CD4-positive, CD25-positive, alpha-beta regulatory T cell (primary cell): Measurements from ENCODE around the gene ENPP3. TPM values are rescaled to one million over a fixed set of nuclear protein-coding genes. Genes with fewer than 3 reads are reported as not detected.

ENCODE experiments used
- ATAC-seq, 2 donors: fragments of 150-1000 bp; cut with Tn5 transposase; one replicate each; pipeline ENCODE4 v1.10.0; 2021; ENCODE audit warnings: low read depth in 2 of 2, moderate number of reproducible peaks in 2 of 2, moderate library complexity in 1 of 2
- DNase-seq, 3 donors: peaks; one replicate each; pipeline versions ENCODE4 v3.0.0 to v3.0.0-alpha.2; 2012 to 2022; ENCODE audit warnings: mixed read lengths in 1 of 3
- H3K27ac ChIP-seq: one replicate; pipeline ENCODE4 v1.7.0; 2013; ENCODE audit warnings: mild to moderate bottlenecking, low read length; ENCODE audit not compliant: insufficient read depth, poor library complexity, severe bottlenecking
- H3K27me3 ChIP-seq: one replicate; pipeline ENCODE4 v1.7.0; 2013; ENCODE audit warnings: low read length; ENCODE audit not compliant: control insufficient read depth, insufficient read depth
- H3K36me3 ChIP-seq: one replicate; pipeline ENCODE4 v1.7.0; 2013; ENCODE audit warnings: mild to moderate bottlenecking, low read length, moderate library complexity; ENCODE audit not compliant: control insufficient read depth, insufficient read depth
- H3K4me1 ChIP-seq: 2 replicates; pipeline ENCODE4 v1.7.0; 2013; ENCODE audit warnings: mild to moderate bottlenecking, low read length; ENCODE audit not compliant: insufficient read depth, control insufficient read depth, poor library complexity, severe bottlenecking
- H3K4me3 ChIP-seq: one replicate; pipeline ENCODE4 v1.7.0; 2013; ENCODE audit warnings: low read depth, mild to moderate bottlenecking, low read length, moderate library complexity
- H3K9me3 ChIP-seq, 2 experiments: 1 replicate in 1 of 2; 2 replicates in 1 of 2; pipeline ENCODE4 v1.7.0; 2013; ENCODE audit warnings: low read length in 2 of 2, mild to moderate bottlenecking in 1 of 2, moderate library complexity in 1 of 2; ENCODE audit not compliant: control insufficient read depth in 2 of 2
- H3K27ac Mint-ChIP-seq, 3 donors: one replicate each; pipeline ENCODE4 v1.8.0; 2020 to 2022; ENCODE audit warnings: mild to moderate bottlenecking in 3 of 3, mixed read lengths in 3 of 3, moderate library complexity in 2 of 3
- H3K27me3 Mint-ChIP-seq: one replicate; pipeline ENCODE4 v1.8.0; 2022; ENCODE audit warnings: mild to moderate bottlenecking, mixed read lengths
- H3K36me3 Mint-ChIP-seq: one replicate; pipeline ENCODE4 v1.8.0; 2020; ENCODE audit warnings: mixed read lengths
- H3K4me1 Mint-ChIP-seq, 4 donors: one replicate each; pipeline ENCODE4 v1.8.0; 2020 to 2022; ENCODE audit warnings: mixed read lengths in 4 of 4, mild to moderate bottlenecking in 1 of 4
- H3K4me3 Mint-ChIP-seq, 4 donors: one replicate each; pipeline ENCODE4 v1.8.0; 2020 to 2022; ENCODE audit warnings: mild to moderate bottlenecking in 4 of 4, mixed read lengths in 4 of 4, moderate library complexity in 3 of 4
- H3K9me3 Mint-ChIP-seq, 7 donors: one replicate each; pipeline ENCODE4 v1.8.0; 2020 to 2022; ENCODE audit warnings: mixed read lengths in 7 of 7, mild to moderate bottlenecking in 3 of 7, moderate library complexity in 2 of 7
- polyA plus RNA-seq, 4 donors: library from polyadenylated mRNA; unstranded; fragments of 300-500 nt; fragmentation: Illumina TruSeq; gene quantifications; one replicate each; pipeline ENCODE4 v1.2.3, GENCODE V29; 2021
- total RNA-seq: library from RNA; stranded (reverse); gene quantifications from one replicate; pipeline ENCODE4 v1.2.3, GENCODE V29; 2022

The ENPP3 gene
- total and polyA plus RNA-seq, 5 donors from 2014 or later, result 0.09 to 0.60 (median 0.32) TPM; not detected in 2

GRCh38 chr6:131770776-131771175 is 133.7 kb downstream of the ENPP3 start:
- no peak for ATAC-seq
- peaks cover 5% of the 10 kb centered on the region for H3K27me3 Mint-ChIP-seq

DNA sequence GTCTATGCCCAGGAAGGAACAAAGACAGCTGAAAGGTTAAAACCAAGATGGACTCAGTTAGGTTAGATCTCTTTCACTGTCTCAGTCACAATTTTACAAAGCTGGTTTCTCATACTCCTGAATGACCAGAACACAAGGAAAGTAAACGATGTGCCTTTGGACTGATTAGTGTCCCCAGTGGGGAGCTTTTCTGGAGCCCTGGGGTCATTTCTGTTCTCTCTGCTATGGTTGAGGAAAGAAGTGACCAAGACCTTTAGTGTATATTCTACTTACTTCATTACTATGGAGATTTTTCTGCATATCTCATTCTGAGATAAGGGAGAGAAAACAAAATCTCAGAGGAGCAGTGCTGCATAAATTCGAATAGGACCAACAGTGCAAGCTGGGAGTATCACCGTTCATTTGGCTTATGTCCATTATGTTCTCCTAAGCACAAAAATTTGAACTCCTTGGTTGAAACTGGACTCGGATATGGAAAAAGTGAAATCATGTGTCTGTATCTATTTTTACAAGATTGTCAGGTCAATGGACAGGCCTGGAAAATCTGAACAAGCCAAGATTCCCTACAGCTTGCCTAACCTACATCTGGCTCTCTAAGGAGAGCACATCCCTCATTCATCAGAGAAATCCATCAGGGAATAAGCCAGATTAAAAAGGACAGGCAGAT is 136.3 kb downstream of the ENPP3 start:
- Mint-ChIP-seq H3K27ac (no peak overlapping the region), H3K4me3 (no peak overlapping the region), H3K9me3 (no peaks in the 10 kb centered on the region), H3K27me3 (peaks cover 4% of the 10 kb centered on the region), H3K4me1 (peaks cover 0 to 4% (median 0%) of the 10 kb centered on the region in 4 donors), H3K36me3 (no peaks in the 10 kb centered on the region)
- Histone ChIP-seq H3K36me3 (no peaks in the 10 kb centered on the region), H3K4me3 (no peak overlapping the region), H3K4me1 (no peaks in the 10 kb centered on the region), H3K27ac (no peak overlapping the region), H3K9me3 (no peaks in the 10 kb centered on the region), H3K27me3 (no peaks in the 10 kb centered on the region)
- no peak for ATAC-seq
- DNase-seq, result no peak

More at GRCh38 chr6:131770776-131771175, 133.7 kb downstream of the ENPP3 start:
- no peak overlapping the region for H3K4me3 ChIP-seq
- Mint-ChIP-seq H3K4me1 (peaks cover 0 to 4% (median 0%) of the 10 kb centered on the region in 4 donors), H3K4me3 (no peak overlapping the region), H3K27ac (no peak overlapping the region), H3K9me3 (no peaks in the 10 kb centered on the region), H3K36me3 (no peaks in the 10 kb centered on the region)
- no peak for DNase-seq
- H3K36me3 ChIP-seq, result no peaks in the 10 kb centered on the region
- H3K27ac ChIP-seq, result no peak overlapping the region
- no peaks in the 10 kb centered on the region for H3K4me1 ChIP-seq
- no peaks in the 10 kb centered on the region for H3K9me3 ChIP-seq
- H3K27me3 ChIP-seq, result no peaks in the 10 kb centered on the region

GRCh38 chr6:131775886-131776285 is 138.8 kb downstream of the ENPP3 start:
- no peak overlapping the region for H3K4me3 Mint-ChIP-seq
- no peaks in the 10 kb centered on the region for H3K9me3 ChIP-seq
- H3K27me3 Mint-ChIP-seq, result no peaks in the 10 kb centered on the region
- H3K4me1 ChIP-seq, result no peaks in the 10 kb centered on the region
- H3K36me3 Mint-ChIP-seq, result no peaks in the 10 kb centered on the region
- DNase-seq (no peak), ATAC-seq (no peak)
- H3K27me3 ChIP-seq, result no peaks in the 10 kb centered on the region
- H3K4me3 ChIP-seq, result no peak overlapping the region
- H3K36me3 ChIP-seq, result no peaks in the 10 kb centered on the region
- no peaks in the 10 kb centered on the region for H3K4me1 Mint-ChIP-seq
- H3K9me3 Mint-ChIP-seq, result peaks cover 0 to 2% (median 0%) of the 10 kb centered on the region in 7 donors
- H3K27ac Mint-ChIP-seq, result no peak overlapping the region
- H3K27ac ChIP-seq, result no peak overlapping the region

DNA sequence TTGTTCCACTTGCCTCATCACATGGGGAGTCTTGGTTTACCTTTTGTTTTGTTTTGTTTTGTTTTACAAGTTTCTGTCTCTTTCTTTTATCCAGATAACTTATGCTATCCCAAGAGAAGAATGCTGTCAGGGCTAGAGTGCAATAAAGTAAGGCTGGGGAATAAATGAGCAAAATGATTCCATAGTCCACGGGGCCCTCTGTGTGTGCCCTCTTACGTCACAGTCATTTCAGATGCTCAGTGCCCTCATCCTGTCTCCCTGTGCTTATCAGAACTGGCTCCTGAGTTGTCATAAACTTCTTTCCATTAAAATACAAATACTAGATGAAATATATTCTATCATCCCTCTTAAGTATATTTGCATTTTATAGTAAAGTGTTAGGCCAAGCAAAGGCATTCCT is 139.9 kb downstream of the ENPP3 start:
- Histone ChIP-seq H3K9me3 (no peaks in the 10 kb centered on the region), H3K27me3 (no peaks in the 10 kb centered on the region), H3K4me1 (no peaks in the 10 kb centered on the region), H3K4me3 (no peak overlapping the region), H3K36me3 (no peaks in the 10 kb centered on the region), H3K27ac (no peak overlapping the region)
- no peaks in the 10 kb centered on the region for H3K36me3 Mint-ChIP-seq
- ATAC-seq, result no peak
- no peak for DNase-seq
- peaks cover 0 to 2% (median 0%) of the 10 kb centered on the region in 7 donors for H3K9me3 Mint-ChIP-seq
- H3K4me1 Mint-ChIP-seq, result no peaks in the 10 kb centered on the region
- peaks cover 4% of the 10 kb centered on the region for H3K27me3 Mint-ChIP-seq
- H3K4me3 Mint-ChIP-seq, result no peak overlapping the region
- H3K27ac Mint-ChIP-seq, result no peak overlapping the region

DNA sequence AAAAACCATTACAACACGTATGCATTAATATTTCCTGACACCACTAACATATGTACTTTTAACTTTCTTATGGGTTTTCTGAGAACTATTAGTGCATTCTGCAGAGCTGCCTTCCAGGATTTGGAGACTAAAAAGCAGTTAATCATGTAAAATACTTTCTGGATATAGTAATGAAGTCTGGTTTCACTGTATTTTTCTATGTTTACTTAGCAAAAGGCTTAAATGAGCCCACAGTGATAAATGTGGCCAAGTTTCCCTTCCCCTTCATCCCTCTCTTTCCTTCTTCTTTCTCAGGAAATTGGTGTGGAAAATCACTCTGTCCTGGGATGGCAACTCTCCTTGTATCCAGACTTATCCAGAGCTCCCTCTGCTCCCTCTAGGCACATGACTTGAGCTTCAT is 141.1 kb downstream of the ENPP3 start:
- ATAC-seq (no peak), DNase-seq (no peak)
- H3K36me3 ChIP-seq, result no peaks in the 10 kb centered on the region
- H3K9me3 ChIP-seq, result no peaks in the 10 kb centered on the region
- H3K4me3 ChIP-seq, result no peak overlapping the region
- H3K27ac ChIP-seq, result no peak overlapping the region
- peaks cover 4% of the 10 kb centered on the region for H3K27me3 Mint-ChIP-seq
- H3K4me1 ChIP-seq, result no peaks in the 10 kb centered on the region
- H3K9me3 Mint-ChIP-seq, result peaks cover 0 to 6% (median 0%) of the 10 kb centered on the region in 7 donors
- H3K4me1 Mint-ChIP-seq, result no peaks in the 10 kb centered on the region
- H3K36me3 Mint-ChIP-seq, result no peaks in the 10 kb centered on the region
- no peaks in the 10 kb centered on the region for H3K27me3 ChIP-seq
- H3K27ac Mint-ChIP-seq, result no peak overlapping the region
- no peak overlapping the region for H3K4me3 Mint-ChIP-seq

DNA sequence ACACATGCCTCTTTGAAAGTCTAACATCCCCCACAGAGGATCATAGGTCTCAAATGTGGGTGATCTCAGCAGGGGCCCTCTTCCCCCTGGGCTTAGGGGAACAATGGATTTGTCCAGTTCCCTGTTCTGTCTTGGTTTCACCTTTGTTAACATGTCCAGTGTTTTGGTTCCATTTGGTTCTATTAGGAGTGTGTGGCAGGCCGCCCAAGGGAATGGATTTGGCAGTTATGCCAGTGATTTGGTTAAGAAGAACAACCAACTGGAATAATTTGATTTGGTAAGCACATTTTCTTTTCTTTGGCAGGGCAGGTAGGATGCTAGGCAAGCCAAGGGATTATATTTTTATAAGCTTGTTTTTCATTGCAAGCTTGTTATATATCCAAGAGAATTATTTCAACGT is 142.2 kb downstream of the ENPP3 start:
- no peaks in the 10 kb centered on the region for H3K27me3 ChIP-seq
- no peaks in the 10 kb centered on the region for H3K36me3 ChIP-seq
- H3K9me3 ChIP-seq, result no peaks in the 10 kb centered on the region
- no peak overlapping the region for H3K4me3 Mint-ChIP-seq
- H3K4me1 Mint-ChIP-seq, result no peaks in the 10 kb centered on the region
- ATAC-seq (no peak), DNase-seq (no peak)
- no peaks in the 10 kb centered on the region for H3K36me3 Mint-ChIP-seq
- no peak overlapping the region for H3K27ac ChIP-seq
- peaks cover 4% of the 10 kb centered on the region for H3K27me3 Mint-ChIP-seq
- H3K9me3 Mint-ChIP-seq, result peaks cover 0 to 6% (median 0%) of the 10 kb centered on the region in 7 donors
- H3K27ac Mint-ChIP-seq, result no peak overlapping the region
- no peak overlapping the region for H3K4me3 ChIP-seq
- H3K4me1 ChIP-seq, result no peaks in the 10 kb centered on the region

- Mint-ChIP-seq H3K4me3 (no peak overlapping the region), H3K27me3 (peaks cover 4% of the 10 kb centered on the region), H3K9me3 (peaks cover 0 to 6% (median 0%) of the 10 kb centered on the region in 7 donors), H3K4me1 (no peaks in the 10 kb centered on the region), H3K36me3 (no peaks in the 10 kb centered on the region), H3K27ac (no peak overlapping the region)
- DNase-seq (no peak), ATAC-seq (no peak)
- no peak overlapping the region for H3K27ac ChIP-seq
- H3K4me3 ChIP-seq, result no peak overlapping the region
- no peaks in the 10 kb centered on the region for H3K4me1 ChIP-seq
- no peaks in the 10 kb centered on the region for H3K27me3 ChIP-seq
- H3K36me3 ChIP-seq, result no peaks in the 10 kb centered on the region
- H3K9me3 ChIP-seq, result no peaks in the 10 kb centered on the region
Measured at GRCh38 chr6:131780600-131780999, 143.5 kb downstream of the ENPP3 start.

- no peaks in the 10 kb centered on the region for H3K27me3 ChIP-seq
- peaks cover 0 to 6% (median 0%) of the 10 kb centered on the region in 7 donors for H3K9me3 Mint-ChIP-seq
- H3K36me3 ChIP-seq, result no peaks in the 10 kb centered on the region
- ATAC-seq (no peak), DNase-seq (no peak)
- no peak overlapping the region for H3K27ac ChIP-seq
- no peaks in the 10 kb centered on the region for H3K4me1 Mint-ChIP-seq
- H3K4me3 Mint-ChIP-seq, result no peak overlapping the region
- H3K4me1 ChIP-seq, result no peaks in the 10 kb centered on the region
- peaks cover 4% of the 10 kb centered on the region for H3K27me3 Mint-ChIP-seq
- H3K4me3 ChIP-seq, result no peak overlapping the region
- no peak overlapping the region for H3K27ac Mint-ChIP-seq
- no peaks in the 10 kb centered on the region for H3K9me3 ChIP-seq
- H3K36me3 Mint-ChIP-seq, result no peaks in the 10 kb centered on the region
Measured at GRCh38 chr6:131781687-131782086, 144.6 kb downstream of the ENPP3 start.
